K562 (cell line): ENCODE measurements around the gene MEAK7. TPM values are rescaled to one million over a fixed set of nuclear protein-coding genes. Genes with fewer than 3 reads are reported as not detected.

Experiments used
- ATAC-seq: fragments of 200-7000 bp; cut with Tn5 transposase; 3 replicates; pipeline ENCODE4 v1.9.1; 2020; ENCODE audit warnings: moderate library complexity
- BruUV-seq: library from RNA; stranded (reverse); fragments of 400-500 nt; replicated peaks from 2 replicates; lab custom pipeline; 2021; lab: Mats Ljungman, UMichigan
- CTCF ChIA-PET: fragments of 300-600 bp; formaldehyde crosslinking; extraction: SDS; loops from one replicate; lab custom pipeline; 2021; ENCODE audit warnings: low intra/inter-chr PET ratio; lab: Yijun Ruan, JAX
- POLR2A ChIA-PET: fragments of 300-600, 350-650 bp; sonication (Branson Sonifier 250); formaldehyde crosslinking; extraction: SDS; loops from one replicate; lab custom pipeline; 2021; ENCODE audit warnings: antibody characterized with exemption, inconsistent platforms; lab: Yijun Ruan, JAX
- DNase-seq, 4 experiments: peaks; one replicate each; pipeline versions ENCODE4 v3.0.0 to v3.0.0-alpha.2; 2011 to 2018; ENCODE audit warnings: low spot score in 3 of 4, mixed read lengths in 3 of 4; ENCODE audit errors: extremely low read depth in 1 of 4
- FAIRE-seq: peaks from 2 replicates; lab custom pipeline; 2011; peaks lifted over from hg19 to GRCh38; lab: Jason Lieb, UNC
- H2AFZ ChIP-seq: 2 replicates; pipeline ENCODE4 v1.6.0; 2011; ENCODE audit warnings: low read depth, low read length, control low read depth, inconsistent platforms
- H3K27ac ChIP-seq: fragments of 200-600 bp; 3 replicates; pipeline ENCODE4 v1.8.0; 2011; ENCODE audit warnings: low read depth, mild to moderate bottlenecking, control low read depth, inconsistent platforms, low read length, moderate library complexity, mixed read lengths; ENCODE audit errors: extremely low read depth
- H3K27me3 ChIP-seq, 2 experiments: fragments of 300-600 bp in 1 of 2; 2 replicates in 1 of 2; 3 replicates in 1 of 2; pipeline versions ENCODE4 v1.6.0 to v1.8.0; 2011; ENCODE audit warnings: inconsistent platforms in 2 of 2, low read length in 2 of 2, mild to moderate bottlenecking in 1 of 2, mixed read lengths in 1 of 2, moderate library complexity in 1 of 2; ENCODE audit not compliant: control insufficient read depth in 2 of 2, insufficient read depth in 2 of 2
- H3K36me3 ChIP-seq: fragments of 300-600 bp; 3 replicates; pipeline ENCODE4 v1.8.0; 2011; ENCODE audit warnings: mild to moderate bottlenecking, low read length, inconsistent platforms; ENCODE audit not compliant: control insufficient read depth, insufficient read depth
- H3K4me1 ChIP-seq, 2 experiments: fragments of 200-600 bp in 1 of 2; replicated peaks in 1 of 2; 2 replicates in 1 of 2; 3 replicates in 1 of 2; pipeline versions ENCODE4 v1.5.1 to v1.8.0; 2011; ENCODE audit warnings: inconsistent platforms in 2 of 2, low read length in 2 of 2, mild to moderate bottlenecking in 1 of 2, mixed read lengths in 1 of 2, moderate library complexity in 1 of 2; ENCODE audit not compliant: control insufficient read depth in 2 of 2, insufficient read depth in 2 of 2
- H3K4me2 ChIP-seq: 2 replicates; pipeline ENCODE4 v1.6.1; 2011; ENCODE audit warnings: low read length, control low read depth, inconsistent platforms, mixed read lengths; ENCODE audit not compliant: insufficient read depth
- H3K4me3 ChIP-seq: fragments of 200-600 bp; sonication (generic), shearing (Covaris generic); 2 replicates; pipeline ENCODE4 v1.5.1; 2016; ENCODE audit warnings: control low read depth, inconsistent platforms
- H3K79me2 ChIP-seq: fragments of 200-600 bp; 3 replicates; pipeline ENCODE4 v1.8.0; 2011; ENCODE audit warnings: low read length, inconsistent platforms; ENCODE audit not compliant: control insufficient read depth, insufficient read depth
- H3K9ac ChIP-seq, 2 experiments: 2 replicates each; pipeline versions ENCODE4 v1.6.0 to v1.6.1; 2011; ENCODE audit warnings: low read depth in 2 of 2, low read length in 2 of 2, control low read depth in 1 of 2, inconsistent platforms in 1 of 2, mild to moderate bottlenecking in 1 of 2, mixed read lengths in 1 of 2; ENCODE audit not compliant: insufficient read depth in 1 of 2
- H3K9me1 ChIP-seq: one replicate; pipeline ENCODE4 v1.6.0; 2011; ENCODE audit warnings: inconsistent platforms, mild to moderate bottlenecking, low read length, moderate library complexity; ENCODE audit not compliant: control insufficient read depth, insufficient read depth
- H3K9me3 ChIP-seq: replicated peaks from 2 replicates; pipeline ENCODE4 v1.5.1; 2011; ENCODE audit warnings: low read depth, low read length, inconsistent platforms; ENCODE audit not compliant: control insufficient read depth, insufficient read depth
- H4K20me1 ChIP-seq: replicated peaks from 2 replicates; pipeline ENCODE4 v1.6.1; 2011; ENCODE audit warnings: low read length, inconsistent platforms, mixed read lengths; ENCODE audit not compliant: control insufficient read depth, insufficient read depth
- POLR2G ChIP-seq: fragments of 200-400 bp; formaldehyde crosslinking; IDR thresholded peaks from 2 replicates; pipeline ENCODE4 v1.6.1; 2017; ENCODE audit warnings: low read depth, mild to moderate bottlenecking, antibody characterized with exemption, low read length, moderate library complexity
- ZNF239 ChIP-seq: fragments of 250-450 bp; sonication (Bioruptor Pico); IDR thresholded peaks from 2 replicates; pipeline ENCODE4 v1.4.0; 2020; ENCODE audit warnings: mild to moderate bottlenecking
- WGBS: fragments of 100-300 bp; shearing (Covaris generic); methylation state at CpG from one replicate; pipeline ENCODE4 v1.1.6; 2016; ENCODE audit warnings: low coverage, mixed read lengths; ENCODE audit not compliant: insufficient coverage; ENCODE audit errors: missing lambda C conversion rate; 5-methylcytosine and 5-hydroxymethylcytosine counted together
- in situ Hi-C: fragments of 300-500 bp; cut with MboI; formaldehyde crosslinking; loops from 4 replicates; pipeline ENCODE4 v1.15.0; 2018; ENCODE audit warnings: inconsistent platforms, mixed read lengths
- intact Hi-C: fragments of 100-400 bp; cut with micrococcal nuclease; formaldehyde crosslinking; loops from 2 replicates; pipeline ENCODE4 v1.14.2; 2022
- polyA plus RNA-seq, 8 experiments: library from polyadenylated mRNA; depleted of rRNA in 4 of 8; stranded (reverse) in 5 of 8; unstranded in 3 of 8; fragments of >200 nt; fragmentation: Nextera tagmentation in 2 of 8; fragmentation: Illumina TruSeq in 1 of 8; extraction: Ambion mirVana in 2 of 8; extraction: Trizol in 1 of 8; gene quantifications; 2 replicates each; pipeline versions ENCODE4 v1.2.1 to v1.2.3, GENCODE V29; 2011 to 2014; ENCODE audit warnings: inconsistent platforms in 1 of 8, missing spikeins in 1 of 8
- total RNA-seq, 7 experiments: library from RNA; depleted of rRNA in 6 of 7; stranded (reverse); fragments of >200 nt in 6 of 7; fragmentation: Illumina TruSeq in 2 of 7; extraction: Trizol in 2 of 7; gene quantifications; 2 replicates each; pipeline versions ENCODE4 v1.2.1 to v1.2.3, GENCODE V29; 2011 to 2021; ENCODE audit warnings: low replicate concordance in 1 of 7

The MEAK7 gene
- total and polyA plus RNA-seq, 9 of the 15 experiments (the other 6 are each of a cell fraction or from before 2014, with no cell fraction given), result 1.4 to 14.5 (median 6.3) TPM

DNA sequence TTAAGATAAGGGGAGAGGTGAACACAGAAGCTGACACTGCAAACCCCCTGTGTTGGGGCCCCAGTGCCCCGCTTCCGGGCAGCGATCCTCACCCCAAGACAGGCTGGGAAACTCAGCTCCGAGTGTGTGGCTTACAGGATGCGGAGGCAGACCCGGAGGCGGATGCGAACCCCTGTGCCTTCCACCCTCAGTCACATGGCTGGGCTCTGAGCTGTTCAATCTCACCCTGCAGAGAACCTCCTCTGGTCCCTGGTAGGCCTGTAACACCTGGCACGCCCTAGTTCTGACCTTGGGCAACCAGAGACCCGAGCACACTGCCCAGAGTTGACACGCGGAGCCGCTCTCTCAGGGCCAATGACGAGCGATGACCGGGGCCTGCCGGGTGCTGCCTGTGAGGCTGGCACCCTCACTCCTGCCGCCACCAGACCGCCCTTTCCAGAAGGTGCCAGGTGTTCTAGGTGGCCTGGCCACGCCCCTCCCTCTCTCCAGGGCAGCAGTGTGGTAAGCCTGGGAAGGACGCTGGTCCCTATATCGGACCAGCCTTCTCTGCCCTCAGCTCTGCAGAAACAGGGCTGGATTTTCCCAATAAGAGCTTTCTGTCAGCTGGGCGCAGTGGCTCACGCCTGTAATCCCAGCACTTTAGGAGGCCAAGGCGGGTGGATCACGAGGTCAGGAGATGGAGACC is 23.3 kb downstream of the MEAK7 start:
- H3K4me3 ChIP-seq, result no peak overlapping the region
- no peak overlapping the region for H3K4me2 ChIP-seq
- H2AFZ ChIP-seq, result no peak overlapping the region
- TF ChIP-seq POLR2G, result 0 out of 2 replicates have a peak, but pooled peaks have one; percentile 16
- TF ChIP-seq ZNF239 (CRISPR knock-in tag), result no peak
- TF ChIP-seq, all 486 proteins: peak for 1
- no peak overlapping the region for H3K27ac ChIP-seq
- 53% methylated on average over 23 of the region's 26 CpGs for WGBS
- intact Hi-C loops (loop anchor here (5.0 to 10.0 kb wide), 2 partner anchors 294 to 396 kb away; partner anchors contain the start of gene TAF1C), in situ Hi-C loops (loop anchor here (10.0 kb wide), 1 partner anchor 416 kb away; no protein-coding TSS in a partner anchor)
- no peak for ATAC-seq
- FAIRE-seq, result no peak
- no peaks in the 10 kb centered on the region for H3K9me3 ChIP-seq
- no peaks in the 10 kb centered on the region for H3K27me3 ChIP-seq
- no peak for DNase-seq
- CTCF ChIA-PET, result no interaction called here
- POLR2A ChIA-PET, result interaction anchor here (0.5 to 1.3 kb wide), 6 partner anchors 9 to 576 kb away, joined by 3 to 5 read pairs (median 4); no protein-coding TSS in a partner anchor
- H3K36me3 ChIP-seq, result no peaks in the 10 kb centered on the region
- H3K9me1 ChIP-seq, result no peaks in the 10 kb centered on the region
- BruUV-seq, result no TSS peak
- H3K79me2 ChIP-seq, result no peaks in the 10 kb centered on the region
- H3K9ac ChIP-seq, result 0 out of 4 replicates have a peak overlapping the region, but pooled peaks of 1 of the 2 experiments have one; percentile 23
- H3K4me1 ChIP-seq, result peaks cover 0 to 16% of the 10 kb centered on the region in 2 experiments; a peak in 2 of 5 replicates
- peaks cover 7% of the 10 kb centered on the region; the same call in 1 of the 2 replicates for H4K20me1 ChIP-seq
